ENCODE results near the gene PLCH1.

The PLCH1 gene

GRCh38 chr3:155607761-155608160 is 137.1 kb downstream of the PLCH1 start:
- no peaks in the 10 kb centered on the region for H3F3A ChIP-seq (ENCODE audit: control insufficient read depth, insufficient read depth)
- no peaks in the 10 kb centered on the region; the same call in none of the 2 replicates for H3K27me3 ChIP-seq (ENCODE audit: control insufficient read depth, low read length)
- no peak overlapping the region for H3K4me2 ChIP-seq (ENCODE audit: low read length)
- H3K27ac ChIP-seq (ENCODE audit: low read depth, low read length), result no peak overlapping the region
- no peaks in the 10 kb centered on the region for H4K20me1 ChIP-seq (ENCODE audit: control insufficient read depth, insufficient read depth, low read depth, low read length)
- H3K4me1 ChIP-seq (ENCODE audit: control insufficient read depth, low read length), result no peaks in the 10 kb centered on the region
- H3K79me2 ChIP-seq (ENCODE audit: control insufficient read depth, low read length), result no peaks in the 10 kb centered on the region
- TF ChIP-seq EZH2phosphoT487 (IDR thresholded peaks at IDR 0.05; ENCODE audit: borderline replicate concordance, low read length) (no peak), CTCF (IDR thresholded peaks at IDR 0.05; ENCODE audit: low read depth, low read length, poor library complexity, severe bottlenecking) (no peak)
- H3K4me3 ChIP-seq (ENCODE audit: low read length), result no peak overlapping the region
- no peaks in the 10 kb centered on the region for H3K9me3 ChIP-seq (ENCODE audit: control insufficient read depth, insufficient read depth, low read length)
- no peaks in the 10 kb centered on the region for H3K9me2 ChIP-seq (replicated peaks; ENCODE audit: control insufficient read depth, low read length)
- no peaks in the 10 kb centered on the region for H3K36me3 ChIP-seq (ENCODE audit: control insufficient read depth, low read length)

GRCh38 chr3:155605571-155605970 is 139.3 kb downstream of the PLCH1 start:
- H4K20me1 ChIP-seq (ENCODE audit: control insufficient read depth, insufficient read depth, low read depth, low read length), result no peaks in the 10 kb centered on the region
- no peaks in the 10 kb centered on the region for H3K36me3 ChIP-seq (ENCODE audit: control insufficient read depth, low read length)
- H3K79me2 ChIP-seq (ENCODE audit: control insufficient read depth, low read length), result no peaks in the 10 kb centered on the region
- no peak for TF ChIP-seq CTCF (IDR thresholded peaks at IDR 0.05; ENCODE audit: low read depth, low read length, poor library complexity, severe bottlenecking)
- no peak for TF ChIP-seq EZH2phosphoT487 (IDR thresholded peaks at IDR 0.05; ENCODE audit: borderline replicate concordance, low read length)
- H3K4me3 ChIP-seq (ENCODE audit: low read length), result no peak overlapping the region
- H3K27ac ChIP-seq (ENCODE audit: low read depth, low read length), result no peak overlapping the region
- H3K27me3 ChIP-seq (ENCODE audit: control insufficient read depth, low read length), result no peaks in the 10 kb centered on the region; the same call in none of the 2 replicates
- H3K4me2 ChIP-seq (ENCODE audit: low read length), result no peak overlapping the region
- H3K4me1 ChIP-seq (ENCODE audit: control insufficient read depth, low read length), result no peaks in the 10 kb centered on the region
- H3K9me2 ChIP-seq (replicated peaks; ENCODE audit: control insufficient read depth, low read length), result no peaks in the 10 kb centered on the region
- no peaks in the 10 kb centered on the region for H3F3A ChIP-seq (ENCODE audit: control insufficient read depth, insufficient read depth)
- no peaks in the 10 kb centered on the region for H3K9me3 ChIP-seq (ENCODE audit: control insufficient read depth, insufficient read depth, low read length)

GRCh38 chr3:155604967-155605366 is 139.9 kb downstream of the PLCH1 start:
- H3K9me2 ChIP-seq (replicated peaks; ENCODE audit: control insufficient read depth, low read length), result no peaks in the 10 kb centered on the region
- no peak overlapping the region for H3K4me3 ChIP-seq (ENCODE audit: low read length)
- no peak for TF ChIP-seq CTCF (IDR thresholded peaks at IDR 0.05; ENCODE audit: low read depth, low read length, poor library complexity, severe bottlenecking)
- no peak for TF ChIP-seq EZH2phosphoT487 (IDR thresholded peaks at IDR 0.05; ENCODE audit: borderline replicate concordance, low read length)
- no peak overlapping the region for H3K27ac ChIP-seq (ENCODE audit: low read depth, low read length)
- H3K27me3 ChIP-seq (ENCODE audit: control insufficient read depth, low read length), result peaks cover 2% of the 10 kb centered on the region
- no peaks in the 10 kb centered on the region for H3K9me3 ChIP-seq (ENCODE audit: control insufficient read depth, insufficient read depth, low read length)
- H3K4me1 ChIP-seq (ENCODE audit: control insufficient read depth, low read length), result no peaks in the 10 kb centered on the region
- H3K4me2 ChIP-seq (ENCODE audit: low read length), result no peak overlapping the region
- no peaks in the 10 kb centered on the region for H4K20me1 ChIP-seq (ENCODE audit: control insufficient read depth, insufficient read depth, low read depth, low read length)
- H3F3A ChIP-seq (ENCODE audit: control insufficient read depth, insufficient read depth), result no peaks in the 10 kb centered on the region
- H3K36me3 ChIP-seq (ENCODE audit: control insufficient read depth, low read length), result no peaks in the 10 kb centered on the region
- H3K79me2 ChIP-seq (ENCODE audit: control insufficient read depth, low read length), result no peaks in the 10 kb centered on the region

- Histone ChIP-seq H3K9me3 (ENCODE audit: control insufficient read depth, insufficient read depth, low read length) (no peaks in the 10 kb centered on the region), H3K4me1 (ENCODE audit: control insufficient read depth, low read length) (no peaks in the 10 kb centered on the region), H3F3A (ENCODE audit: control insufficient read depth, insufficient read depth) (no peaks in the 10 kb centered on the region), H3K4me3 (ENCODE audit: low read length) (no peak overlapping the region), H3K36me3 (ENCODE audit: control insufficient read depth, low read length) (no peaks in the 10 kb centered on the region), H3K79me2 (ENCODE audit: control insufficient read depth, low read length) (no peaks in the 10 kb centered on the region), H3K27me3 (ENCODE audit: control insufficient read depth, low read length) (peaks cover 2% of the 10 kb centered on the region), H3K4me2 (ENCODE audit: low read length) (no peak overlapping the region), H4K20me1 (ENCODE audit: control insufficient read depth, insufficient read depth, low read depth, low read length) (no peaks in the 10 kb centered on the region), H3K9me2 (replicated peaks; ENCODE audit: control insufficient read depth, low read length) (no peaks in the 10 kb centered on the region), H3K27ac (ENCODE audit: low read depth, low read length) (no peak overlapping the region)
- no peak for TF ChIP-seq EZH2phosphoT487 (IDR thresholded peaks at IDR 0.05; ENCODE audit: borderline replicate concordance, low read length)
- TF ChIP-seq CTCF (IDR thresholded peaks at IDR 0.05; ENCODE audit: low read depth, low read length, poor library complexity, severe bottlenecking), result no peak
Observed at GRCh38 chr3:155604126-155604525, 140.7 kb downstream of the PLCH1 start.
